HG02885 (cell line): ENCODE results near the gene SPDYE1.
"Not testable (repeated sequence)": the region's sequence is repeated elsewhere in the genome, so short reads cannot be mapped to it uniquely, and the experiment has no call there.

ENCODE experiments used
- ATAC-seq: cut with Tn5 transposase; IDR thresholded peaks from one replicate; pipeline ENCODE4 v1.9.1; 2021; ENCODE audit warnings: mild to moderate bottlenecking; ENCODE audit not compliant: unreplicated experiment, poor library complexity

The SPDYE1 gene

GRCh38 chr7:43997532-43997931 lies at the start of gene SPDYE1:
TSS of gene SPDYE1 (plus strand) at chr7:43997897. CDS start at chr7:43999950, 2,053 bp downstream.
- ATAC-seq, result not testable (repeated sequence)

DNA sequence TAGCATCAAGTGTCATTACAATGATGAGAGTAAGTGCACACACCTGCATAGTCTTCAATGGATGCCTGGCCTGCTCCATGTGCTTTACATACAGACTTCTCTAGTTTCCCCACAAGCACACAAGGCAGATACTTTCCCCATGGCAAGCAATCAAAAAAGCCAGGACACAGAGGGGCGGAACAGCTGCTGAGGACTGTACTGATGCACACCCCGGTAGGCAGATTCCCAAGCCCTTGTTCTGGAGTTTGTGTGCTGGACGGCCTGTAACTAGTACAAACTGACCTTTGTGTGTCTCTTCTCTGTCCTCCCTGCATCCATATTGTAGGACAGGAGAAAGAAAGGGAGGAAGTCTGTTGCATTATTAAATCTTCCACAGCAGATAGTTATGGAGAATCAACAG lies 45.7 kb upstream of the SPDYE1 start:
- ATAC-seq, result no peak

- no peak for ATAC-seq
These were observed 44.6 kb upstream of the SPDYE1 start for GRCh38 chr7:43953071-43953470.

DNA sequence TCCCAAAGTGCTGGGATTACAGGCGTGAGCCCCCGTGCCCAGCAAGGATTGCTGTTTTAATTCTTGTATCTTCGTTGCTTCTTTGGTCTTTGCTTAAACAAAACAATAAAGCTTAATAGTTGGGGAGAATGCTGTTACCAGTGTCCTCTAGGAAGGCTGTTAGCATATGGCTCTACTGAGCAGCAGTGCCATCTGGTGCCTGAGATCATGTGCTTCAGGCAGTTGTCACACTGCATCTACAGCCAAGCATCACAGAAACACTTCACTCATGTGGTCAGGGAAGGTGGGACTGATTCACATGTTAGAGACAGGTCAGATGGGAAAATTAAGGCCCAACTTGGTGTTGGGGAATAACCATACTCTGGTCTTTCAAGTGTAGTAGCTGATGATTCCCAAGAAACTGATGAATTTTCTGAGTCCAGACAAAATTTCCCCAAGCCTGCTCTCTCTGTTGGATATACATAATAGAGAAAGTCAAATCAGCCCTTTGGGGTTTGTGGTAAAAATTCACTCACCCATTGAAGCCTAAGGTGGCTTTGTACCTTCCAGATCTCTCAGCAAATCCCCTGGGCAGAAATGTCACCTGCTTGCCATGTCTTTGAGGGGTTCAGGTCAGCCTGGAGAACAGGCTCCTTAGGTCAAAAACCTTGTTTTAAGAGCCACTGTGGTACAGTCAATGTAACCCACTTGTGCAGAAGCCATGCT lies 43.0 kb upstream of the SPDYE1 start:
- no peak for ATAC-seq

DNA sequence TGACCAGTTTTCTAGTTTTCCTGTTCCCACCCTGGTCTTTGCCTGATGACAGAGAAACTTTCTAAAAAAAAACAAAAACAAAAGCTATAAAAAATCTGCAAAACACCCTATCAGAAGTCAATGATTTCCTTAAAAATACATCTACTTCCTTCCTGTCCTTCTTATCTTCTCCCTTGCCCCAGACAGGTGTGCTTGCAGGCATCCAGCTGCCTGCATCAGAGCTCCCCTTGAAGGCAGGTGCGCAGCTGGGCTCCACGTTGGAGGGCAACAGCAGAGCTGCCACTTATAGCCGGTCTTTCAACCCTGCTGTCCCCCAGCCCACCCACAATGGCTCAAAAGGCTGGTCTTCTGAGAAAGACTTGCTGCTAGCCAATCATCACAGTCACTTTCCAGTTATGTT lies 41.7 kb upstream of the SPDYE1 start:
- no peak for ATAC-seq

DNA sequence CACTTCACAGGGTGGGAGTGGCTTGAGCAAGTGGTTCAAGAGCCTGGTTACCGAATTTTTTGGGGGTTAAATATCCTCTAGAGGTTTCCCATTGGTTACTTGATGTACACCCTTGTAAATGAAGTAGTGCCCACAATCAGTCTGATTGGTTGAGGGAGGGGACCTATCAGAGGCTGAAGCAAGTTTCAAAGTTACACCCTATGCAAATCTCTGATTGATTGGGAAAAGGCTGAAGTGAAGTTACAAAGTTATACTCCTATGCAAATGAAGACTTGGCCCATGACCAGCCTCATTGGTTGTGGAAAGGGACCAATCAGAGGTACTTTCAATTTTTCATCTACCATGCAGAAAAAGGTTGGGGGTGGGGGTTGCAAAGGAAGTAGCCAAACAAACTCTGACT lies 36.8 kb upstream of the SPDYE1 start:
- no peak for ATAC-seq

- not testable (repeated sequence) for ATAC-seq
These were observed 31.3 kb upstream of the SPDYE1 start for GRCh38 chr7:43966392-43966791.

- not testable (repeated sequence) for ATAC-seq
These were observed 29.3 kb upstream of the SPDYE1 start for GRCh38 chr7:43968172-43969040.

GRCh38 chr7:43969586-43969985 lies 28.1 kb upstream of the SPDYE1 start:
- not testable (repeated sequence) for ATAC-seq

- not testable (repeated sequence) for ATAC-seq
These were observed 27.0 kb upstream of the SPDYE1 start for GRCh38 chr7:43970698-43971097.

DNA sequence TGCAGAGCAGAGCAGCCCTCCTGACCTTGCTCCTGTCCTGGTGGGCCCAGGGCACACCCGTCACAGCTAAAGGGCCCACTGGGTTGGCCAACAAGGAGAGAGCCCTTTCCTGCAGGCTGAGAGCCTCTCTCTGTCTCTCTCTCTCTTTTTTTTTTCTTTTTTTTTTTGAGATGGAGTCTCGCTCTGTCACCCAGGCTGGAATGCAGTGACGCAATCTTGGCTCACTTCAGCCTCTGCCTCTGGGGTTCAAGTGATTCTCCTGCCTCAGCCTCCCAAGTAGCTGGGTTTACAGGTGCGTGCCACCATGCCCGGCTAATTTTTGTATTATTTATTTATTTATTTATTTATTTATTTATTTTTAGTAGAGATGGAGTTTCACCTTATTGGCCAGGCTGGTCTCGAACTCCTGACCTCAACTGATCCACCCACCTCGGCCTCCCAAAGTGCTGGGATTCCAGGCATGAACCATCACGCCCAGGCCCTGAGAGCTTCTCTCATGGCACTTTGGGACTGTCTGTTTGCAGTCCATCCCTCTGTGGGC lies 23.6 kb upstream of the SPDYE1 start:
- ATAC-seq, result not testable (repeated sequence)

DNA sequence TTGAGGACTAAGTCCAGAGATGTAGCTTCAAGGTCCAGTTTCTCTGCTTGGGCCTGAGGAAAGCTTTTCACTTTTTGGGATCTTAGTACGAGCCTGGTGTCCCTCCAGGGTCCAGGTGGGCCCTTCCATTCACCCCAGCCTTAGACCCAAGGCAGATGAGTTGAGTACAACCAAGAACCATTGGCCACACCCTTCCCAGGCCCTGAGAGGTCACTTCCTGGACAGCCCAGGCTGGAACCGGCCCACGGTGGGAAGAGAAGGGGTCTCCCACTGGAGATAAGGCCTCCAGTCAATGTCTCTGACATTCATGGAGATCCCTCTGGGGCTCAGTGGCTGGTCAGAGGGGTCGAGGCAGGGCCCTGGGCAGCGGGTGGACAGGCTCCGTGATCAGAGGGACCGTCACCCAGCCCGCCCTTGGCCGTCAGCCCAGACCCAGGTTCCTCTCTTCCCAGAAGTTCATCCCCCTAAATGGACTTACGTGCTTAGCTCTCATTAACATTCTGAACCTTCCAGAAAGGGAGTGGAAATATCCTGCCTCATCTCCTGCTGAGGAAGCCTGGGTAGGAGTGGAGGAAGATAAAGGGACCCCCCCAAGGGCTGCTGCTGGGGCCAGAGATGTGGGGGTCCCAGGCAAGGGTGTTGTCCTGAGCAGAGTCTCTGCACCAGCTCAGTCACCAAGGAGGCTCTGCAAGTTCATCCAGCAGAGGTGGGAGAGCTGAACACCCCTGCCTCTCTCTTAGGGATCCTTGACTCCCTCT lies 22.8 kb upstream of the SPDYE1 start:
- not testable (repeated sequence) for ATAC-seq

DNA sequence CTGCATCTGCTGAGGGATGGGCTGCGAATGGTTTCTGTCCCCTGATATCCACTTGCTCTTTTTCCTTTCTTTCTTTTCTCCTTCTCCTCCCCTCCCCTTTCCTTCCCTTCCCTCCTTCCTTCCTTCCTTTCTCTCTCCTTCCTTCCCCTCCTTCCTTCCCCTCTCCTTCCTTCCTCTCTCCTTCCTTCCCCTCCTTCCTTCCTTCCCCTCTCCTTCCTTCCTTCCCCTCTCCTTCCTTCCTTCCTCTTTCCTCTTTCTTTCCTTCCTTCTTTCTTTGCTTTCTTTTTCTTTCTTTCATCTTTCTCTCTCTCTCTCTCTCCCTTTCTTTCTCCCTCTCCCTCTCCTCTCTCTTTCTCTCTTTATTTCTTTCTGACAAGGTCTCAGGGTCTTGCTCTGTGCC lies 20.2 kb upstream of the SPDYE1 start:
- ATAC-seq, result no peak

DNA sequence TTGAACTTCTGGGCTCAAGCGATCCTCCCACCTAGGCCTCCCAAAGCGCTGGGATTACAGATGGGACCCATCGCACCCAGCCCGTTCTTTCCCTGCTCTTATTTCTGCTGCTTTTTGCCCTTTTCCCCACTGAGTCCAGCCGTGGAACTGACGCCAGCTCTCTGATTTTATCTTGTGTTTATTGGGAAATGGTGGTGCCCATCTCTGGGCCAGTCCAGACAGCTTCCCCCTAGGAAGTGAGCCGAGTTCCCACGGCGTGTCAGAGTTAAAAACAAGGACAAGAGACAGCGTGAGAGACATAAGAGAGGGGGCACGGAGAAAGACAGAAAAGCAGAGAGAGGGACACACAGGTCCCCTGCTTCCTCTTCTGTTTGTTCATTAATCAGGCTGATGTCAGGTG lies 19.6 kb upstream of the SPDYE1 start:
- not testable (repeated sequence) for ATAC-seq

DNA sequence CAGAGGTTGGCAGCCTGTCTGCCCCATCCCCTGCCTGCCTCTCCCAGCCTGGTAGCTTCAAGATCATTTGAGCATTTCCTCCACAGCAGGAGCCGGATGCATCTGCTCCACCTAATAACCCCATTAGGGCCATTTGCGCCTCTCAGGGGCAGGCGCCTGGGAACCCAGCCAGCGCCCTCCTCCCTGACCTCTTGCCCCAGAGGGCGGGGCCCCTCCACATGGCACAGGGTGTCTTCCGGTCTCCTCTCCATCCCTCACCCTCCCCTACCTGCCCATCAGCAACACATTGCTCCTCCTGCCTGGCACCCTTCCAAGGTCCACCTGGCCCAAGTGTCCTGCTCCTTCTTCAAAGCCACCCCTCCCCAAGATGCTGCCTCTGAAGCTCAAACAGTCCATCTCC lies 14.8 kb upstream of the SPDYE1 start:
- not testable (repeated sequence) for ATAC-seq

- ATAC-seq, result not testable (repeated sequence)
These were observed 14.0 kb upstream of the SPDYE1 start for GRCh38 chr7:43983736-43984135.

DNA sequence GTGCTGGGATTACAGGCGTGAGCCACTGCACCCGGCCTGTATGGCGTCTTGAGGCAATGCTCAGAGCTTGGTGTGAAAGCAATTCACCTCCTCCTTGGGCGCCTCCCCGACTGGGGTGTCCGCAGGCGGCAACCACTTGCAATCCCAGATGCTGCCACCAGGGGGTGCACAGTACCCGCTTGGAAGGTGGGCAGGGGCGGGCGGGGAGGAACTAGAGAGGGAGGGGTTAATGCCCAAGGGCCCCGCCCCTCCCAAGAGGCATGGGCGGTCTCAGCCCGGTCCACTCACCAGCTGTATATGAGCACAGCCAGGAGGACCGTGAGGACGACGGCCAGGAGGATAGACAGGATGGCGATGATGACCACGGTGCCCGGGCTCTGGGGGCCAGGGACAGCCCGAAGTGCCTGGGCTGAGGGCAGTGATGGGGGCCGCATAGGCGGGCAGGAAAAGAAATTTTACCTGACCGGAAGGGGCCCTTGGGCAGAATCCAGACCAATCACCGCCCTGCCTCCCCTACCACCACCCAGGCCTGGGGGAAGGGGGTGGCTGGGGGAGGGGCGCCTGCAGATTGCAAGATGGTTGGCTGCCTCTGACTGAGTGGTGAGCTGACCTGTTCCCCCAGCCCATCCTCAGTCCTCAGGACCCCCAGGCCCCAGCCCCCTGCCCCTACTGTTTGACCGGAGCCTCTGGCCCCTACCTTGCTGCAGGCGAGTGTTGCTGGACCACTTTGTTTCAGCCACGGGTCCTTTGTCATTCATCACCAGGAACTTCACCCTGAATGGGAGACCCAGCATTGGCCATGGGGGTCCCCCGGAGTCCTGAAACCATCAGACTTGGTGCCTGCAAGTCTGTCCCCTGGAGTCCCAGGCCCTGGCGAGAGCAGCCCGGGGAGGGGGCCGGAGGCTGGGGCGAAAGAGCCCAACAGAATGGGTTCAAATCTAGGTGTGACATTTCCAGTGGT lies 11.5 kb upstream of the SPDYE1 start:
- peak; percentile 87 for ATAC-seq

GRCh38 chr7:43987476-43987875 lies 10.2 kb upstream of the SPDYE1 start:
- not testable (repeated sequence) for ATAC-seq

- not testable (repeated sequence) for ATAC-seq
These were observed 7.6 kb upstream of the SPDYE1 start for GRCh38 chr7:43990011-43990585.
